Coronary artery (tissue), 2 donors: ENCODE data around the gene TSPAN32.
A peak's percentile ranks its signal among the peaks of the same experiment; 100 is the strongest.

Source experiments
- DNase-seq: peaks from one replicate; pipeline ENCODE4 v3.0.0-alpha.2; 2017; ENCODE audit warnings: low spot score
- H3K27ac ChIP-seq, 2 donors: fragments of 200-600 bp; sonication (generic); one replicate each; pipeline ENCODE4 v1.5.1; 2016 to 2019
- H3K4me3 ChIP-seq: fragments of 200-600 bp; sonication (generic); 2 replicates; pipeline ENCODE4 v1.5.1; 2016; ENCODE audit warnings: mild to moderate bottlenecking, moderate library complexity
- CTCF ChIP-seq: fragments of 200-600 bp; sonication (generic); IDR thresholded peaks from one replicate; pipeline ENCODE4 v1.5.1; 2019; ENCODE audit warnings: antibody characterized with exemption

Gene TSPAN32

DNA sequence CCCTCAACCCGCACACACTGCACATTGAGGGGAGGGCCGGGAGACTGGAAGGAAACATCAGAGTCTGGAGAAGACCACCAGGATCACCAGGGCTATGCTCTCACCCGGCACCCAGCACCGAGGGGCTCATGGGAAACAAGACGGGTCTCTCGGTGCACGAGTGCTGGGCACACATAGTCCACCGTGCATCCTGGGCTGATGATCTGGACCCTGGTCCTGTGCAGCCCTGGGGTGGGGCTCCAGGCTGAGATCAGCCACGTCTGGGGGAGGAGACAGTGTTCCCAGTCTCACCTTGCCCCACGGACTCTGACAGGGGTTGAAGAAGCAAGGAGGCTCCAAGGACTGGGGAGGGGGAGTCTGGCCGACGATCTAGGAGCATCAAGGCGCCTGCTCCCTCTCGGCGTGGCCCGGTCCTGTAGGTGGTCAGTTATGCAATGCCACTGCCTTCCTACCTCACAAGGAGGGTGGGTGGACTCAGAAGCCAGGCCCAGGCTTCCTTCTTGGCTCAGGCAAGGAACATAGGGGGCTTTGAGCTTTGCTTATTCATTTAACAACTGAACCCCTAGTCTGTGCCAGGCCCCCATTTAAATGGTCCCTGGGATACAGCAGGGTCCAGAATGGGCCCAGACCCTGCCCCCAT is 63.9 kb downstream of the TSPAN32 start:
- TF ChIP-seq CTCF: no peak
- Histone ChIP-seq H3K4me3 (peak overlapping the region; percentile 50), H3K27ac (peak overlapping the region in 1 of 2 donors; percentile 43)
- no peak for DNase-seq

- Histone ChIP-seq H3K4me3 (peak overlapping the region; percentile 50), H3K27ac (peak overlapping the region in 1 of 2 donors; percentile 43)
- no peak for TF ChIP-seq CTCF
- no peak for DNase-seq
Observed at GRCh38 chr11:2366276-2366675, 64.5 kb downstream of the TSPAN32 start.

DNA sequence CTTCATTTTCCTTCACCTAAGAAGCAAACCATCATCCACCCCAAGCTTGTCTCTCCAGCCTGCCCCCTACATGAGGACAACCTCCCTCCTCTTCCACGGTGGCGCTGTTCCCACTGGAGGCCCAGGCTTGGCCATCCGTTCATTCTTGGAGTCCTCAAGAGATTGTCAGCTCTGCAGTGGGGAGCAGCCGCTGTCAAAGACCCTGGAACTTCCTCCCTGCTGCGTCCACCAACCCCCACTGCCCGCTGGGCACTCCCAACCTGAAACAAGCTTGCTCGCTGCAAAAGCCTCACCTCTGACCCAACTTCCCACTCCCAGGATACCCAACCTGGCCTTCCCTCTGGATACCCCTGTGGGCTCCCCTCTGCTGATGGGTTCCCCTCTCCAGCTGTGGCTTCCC is 64.9 kb downstream of the TSPAN32 start:
- DNase-seq: no peak
- no peak overlapping the region for H3K27ac ChIP-seq
- no peak for TF ChIP-seq CTCF
- no peak overlapping the region for H3K4me3 ChIP-seq

GRCh38 chr11:2367266-2368160 is 65.7 kb downstream of the TSPAN32 start:
- H3K4me3 ChIP-seq: no peak overlapping the region
- TF ChIP-seq CTCF: no peak
- DNase-seq: no peak
- H3K27ac ChIP-seq: peak overlapping the region; percentile 19 to 27
